Skeletal muscle tissue (tissue), 4 donors: Measurements from ENCODE around the gene PLTP. TPM values are rescaled to one million over a fixed set of nuclear protein-coding genes. Genes with fewer than 3 reads are reported as not detected.

ENCODE experiments used
- H3K27ac ChIP-seq: one replicate; pipeline ENCODE4 v1.7.0; 2013; ENCODE audit warnings: mild to moderate bottlenecking, low read depth, low read length, inconsistent platforms
- H3K27me3 ChIP-seq, 3 donors: one replicate each; pipeline ENCODE4 v1.7.0; 2013; ENCODE audit warnings: low read length in 3 of 3; ENCODE audit not compliant: control insufficient read depth in 3 of 3, insufficient read depth in 3 of 3
- H3K36me3 ChIP-seq, 3 donors: one replicate each; pipeline ENCODE4 v1.7.0; 2013; ENCODE audit warnings: low read length in 3 of 3; ENCODE audit not compliant: control insufficient read depth in 3 of 3, insufficient read depth in 3 of 3
- H3K4me1 ChIP-seq, 3 donors: one replicate each; pipeline ENCODE4 v1.7.0; 2013; ENCODE audit warnings: low read length in 3 of 3, mild to moderate bottlenecking in 3 of 3; ENCODE audit not compliant: control insufficient read depth in 3 of 3, insufficient read depth in 3 of 3
- H3K4me3 ChIP-seq, 3 donors: one replicate each; pipeline ENCODE4 v1.7.0; 2013; ENCODE audit warnings: low read length in 3 of 3
- H3K9ac ChIP-seq, 3 donors: one replicate each; pipeline ENCODE4 v1.7.0; 2013; ENCODE audit warnings: low read length in 3 of 3, mild to moderate bottlenecking in 3 of 3, moderate library complexity in 2 of 3, low read depth in 1 of 3
- H3K9me3 ChIP-seq, 3 donors: one replicate each; pipeline ENCODE4 v1.7.0; 2013; ENCODE audit warnings: low read length in 3 of 3; ENCODE audit not compliant: control insufficient read depth in 3 of 3
- total RNA-seq: library from RNA; depleted of rRNA; stranded (reverse); fragments of >200 nt; gene quantifications from one replicate; pipeline ENCODE4 v1.2.3, GENCODE V29; 2014
- donor health status: Osteomylitis.

The PLTP gene
- total RNA-seq, 1 donor from 2014 or later: 38.1 TPM

- H3K27me3 ChIP-seq: peaks cover 0 to 4% (median 0%) of the 10 kb centered on the region in 3 donors
- no peaks in the 10 kb centered on the region for H3K36me3 ChIP-seq
- H3K4me1 ChIP-seq: peaks cover 34 to 43% (median 43%) of the 10 kb centered on the region in 3 donors
- H3K9me3 ChIP-seq: no peaks in the 10 kb centered on the region
- H3K27ac ChIP-seq: no peak overlapping the region
- H3K9ac ChIP-seq: no peak overlapping the region
- H3K4me3 ChIP-seq: no peak overlapping the region
These were observed 9.6 kb upstream of the PLTP start for GRCh38 chr20:45921337-45922189.

- Histone ChIP-seq H3K9me3 (no peaks in the 10 kb centered on the region), H3K27ac (peak overlapping the region; percentile 84), H3K27me3 (peaks cover 0 to 4% (median 0%) of the 10 kb centered on the region in 3 donors), H3K36me3 (no peaks in the 10 kb centered on the region), H3K4me3 (no peak overlapping the region), H3K4me1 (peaks cover 34 to 43% (median 41%) of the 10 kb centered on the region in 3 donors), H3K9ac (peak overlapping the region in 2 of 3 donors; percentile 33 to 45)
These were observed 8.7 kb upstream of the PLTP start for GRCh38 chr20:45920462-45921336.

GRCh38 chr20:45919542-45920399 lies 7.8 kb upstream of the PLTP start:
- no peaks in the 10 kb centered on the region for H3K36me3 ChIP-seq
- peaks cover 0 to 4% (median 0%) of the 10 kb centered on the region in 3 donors for H3K27me3 ChIP-seq
- peak overlapping the region; percentile 84 for H3K27ac ChIP-seq
- H3K4me1 ChIP-seq: peaks cover 31 to 37% (median 35%) of the 10 kb centered on the region in 3 donors
- no peaks in the 10 kb centered on the region for H3K9me3 ChIP-seq
- no peak overlapping the region for H3K4me3 ChIP-seq
- peak overlapping the region in 2 of 3 donors; percentile 33 to 45 for H3K9ac ChIP-seq

- peaks cover 23 to 29% (median 27%) of the 10 kb centered on the region in 3 donors for H3K4me1 ChIP-seq
- H3K27ac ChIP-seq: peak overlapping the region; percentile 84
- no peaks in the 10 kb centered on the region for H3K36me3 ChIP-seq
- H3K27me3 ChIP-seq: peaks cover 0 to 4% (median 0%) of the 10 kb centered on the region in 3 donors
- no peaks in the 10 kb centered on the region for H3K9me3 ChIP-seq
- H3K4me3 ChIP-seq: no peak overlapping the region
- peak overlapping the region in 1 of 3 donors; percentile 43 for H3K9ac ChIP-seq
These were observed 7.0 kb upstream of the PLTP start for GRCh38 chr20:45918779-45919537.

DNA sequence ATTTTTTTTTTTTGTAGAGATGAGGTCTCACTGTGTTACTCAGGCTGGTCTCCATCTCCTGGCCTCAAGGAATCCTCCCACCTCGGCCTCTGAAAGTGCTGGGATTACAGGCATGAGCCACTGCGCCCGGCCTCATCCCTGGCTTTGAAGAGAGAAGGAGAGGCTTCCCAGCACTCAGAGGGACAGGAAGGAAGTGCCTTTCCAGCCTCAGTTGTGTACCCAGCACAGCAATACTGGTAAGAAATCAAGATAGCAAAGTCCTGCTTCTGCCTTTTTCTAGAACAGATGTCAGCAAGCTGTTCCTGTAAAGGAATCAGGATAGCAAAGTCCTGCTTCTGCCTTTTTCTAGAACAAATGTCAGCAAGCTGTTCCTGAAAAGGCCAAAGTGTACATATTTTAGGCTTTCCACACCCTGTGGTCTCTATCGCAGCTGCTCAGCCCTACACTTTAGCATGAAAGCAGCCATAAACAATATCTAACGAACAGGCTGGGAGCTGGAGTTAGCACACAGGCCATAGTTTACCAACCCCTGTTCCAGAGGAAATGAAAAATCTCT lies 6.3 kb upstream of the PLTP start:
- no peaks in the 10 kb centered on the region for H3K36me3 ChIP-seq
- H3K4me1 ChIP-seq: peaks cover 22 to 26% (median 26%) of the 10 kb centered on the region in 3 donors
- H3K9me3 ChIP-seq: no peaks in the 10 kb centered on the region
- peaks cover 0 to 4% (median 0%) of the 10 kb centered on the region in 3 donors for H3K27me3 ChIP-seq
- peak overlapping the region in 1 of 3 donors; percentile 43 for H3K9ac ChIP-seq
- H3K4me3 ChIP-seq: no peak overlapping the region
- H3K27ac ChIP-seq: peak overlapping the region; percentile 84

- Histone ChIP-seq H3K4me3 (peak overlapping the region in 1 of 3 donors; percentile 7), H3K27ac (peak overlapping the region; percentile 84), H3K9ac (no peak overlapping the region), H3K36me3 (no peaks in the 10 kb centered on the region), H3K27me3 (peaks cover 0 to 4% (median 0%) of the 10 kb centered on the region in 3 donors), H3K4me1 (peaks cover 22 to 26% (median 26%) of the 10 kb centered on the region in 3 donors), H3K9me3 (no peaks in the 10 kb centered on the region)
These were observed 5.8 kb upstream of the PLTP start for GRCh38 chr20:45917790-45918141.

DNA sequence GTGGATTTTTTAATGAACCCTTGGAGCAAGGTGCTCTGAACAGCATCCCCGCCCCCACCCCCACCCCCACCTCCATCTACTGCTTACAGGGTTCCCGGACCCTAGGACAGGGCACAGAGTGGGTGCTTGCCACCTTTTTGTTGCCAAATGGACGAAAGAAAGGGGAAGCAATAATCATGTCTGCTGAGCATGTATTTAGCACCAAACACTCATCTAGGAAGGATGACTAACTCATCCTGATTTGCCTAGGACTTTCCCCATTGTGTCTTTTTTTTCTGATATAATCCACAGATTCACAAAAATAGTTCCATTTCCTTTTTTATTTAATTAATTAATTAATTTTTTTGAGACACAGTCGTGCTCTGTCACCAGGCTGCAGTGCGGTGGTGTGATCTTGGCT lies 1.2 kb upstream of the PLTP start:
- H3K27ac ChIP-seq: peak overlapping the region; percentile 75
- H3K4me1 ChIP-seq: peaks cover 12 to 20% (median 18%) of the 10 kb centered on the region in 3 donors
- H3K27me3 ChIP-seq: peaks cover 0 to 15% (median 4%) of the 10 kb centered on the region in 3 donors
- H3K9ac ChIP-seq: no peak overlapping the region
- H3K9me3 ChIP-seq: no peaks in the 10 kb centered on the region
- H3K4me3 ChIP-seq: no peak overlapping the region
- no peaks in the 10 kb centered on the region for H3K36me3 ChIP-seq

- H3K27ac ChIP-seq: peak overlapping the region; percentile 75
- no peaks in the 10 kb centered on the region for H3K9me3 ChIP-seq
- H3K4me1 ChIP-seq: peaks cover 12 to 18% (median 15%) of the 10 kb centered on the region in 3 donors
- H3K27me3 ChIP-seq: peaks cover 0 to 15% (median 4%) of the 10 kb centered on the region in 3 donors
- peaks cover 0 to 3% (median 0%) of the 10 kb centered on the region in 3 donors for H3K36me3 ChIP-seq
- H3K9ac ChIP-seq: peak overlapping the region; percentile 14 to 73 (median 40)
- H3K4me3 ChIP-seq: peak overlapping the region; percentile 70 to 77 (median 73)
These were observed 358 bp upstream of the PLTP start for GRCh38 chr20:45912344-45912682.
